GM19463 (cell line): ENCODE results near the gene C12orf54.
A peak's percentile ranks its signal among the peaks of the same experiment; 100 is the strongest.
"Not testable (repeated sequence)": the region's sequence is repeated elsewhere in the genome, so short reads cannot be mapped to it uniquely, and the experiment has no call there.

Experiments used
- ATAC-seq: cut with Tn5 transposase; IDR thresholded peaks from one replicate; pipeline ENCODE4 v1.9.1; 2021; ENCODE audit warnings: mild to moderate bottlenecking, moderate library complexity; ENCODE audit not compliant: unreplicated experiment

Gene C12orf54

DNA sequence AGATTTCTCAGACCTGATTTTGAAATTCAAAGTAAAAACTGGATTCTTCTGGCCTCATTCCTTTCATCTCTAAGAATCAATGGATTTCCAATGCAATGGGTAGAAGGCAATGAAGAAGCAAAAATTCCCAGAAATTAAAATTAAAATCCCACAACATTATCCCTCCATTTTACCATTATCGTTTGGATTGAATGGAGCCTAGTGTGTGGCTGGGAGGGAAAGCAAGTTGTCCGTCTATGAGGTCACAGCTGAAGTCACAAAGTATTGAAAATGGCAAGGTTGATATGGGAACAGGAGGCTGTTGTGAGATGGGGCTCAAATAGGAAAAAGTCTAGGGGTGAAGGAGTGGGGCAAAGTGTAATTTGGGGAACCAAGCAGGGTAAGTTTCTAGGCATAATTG lies at the start of gene C12orf54:
Gene C12orf54, plus strand, starts transcription at position 301 of the 400 bp plus-strand sequence. CDS start 799 bp downstream, outside the sequence.
- no peak for ATAC-seq

DNA sequence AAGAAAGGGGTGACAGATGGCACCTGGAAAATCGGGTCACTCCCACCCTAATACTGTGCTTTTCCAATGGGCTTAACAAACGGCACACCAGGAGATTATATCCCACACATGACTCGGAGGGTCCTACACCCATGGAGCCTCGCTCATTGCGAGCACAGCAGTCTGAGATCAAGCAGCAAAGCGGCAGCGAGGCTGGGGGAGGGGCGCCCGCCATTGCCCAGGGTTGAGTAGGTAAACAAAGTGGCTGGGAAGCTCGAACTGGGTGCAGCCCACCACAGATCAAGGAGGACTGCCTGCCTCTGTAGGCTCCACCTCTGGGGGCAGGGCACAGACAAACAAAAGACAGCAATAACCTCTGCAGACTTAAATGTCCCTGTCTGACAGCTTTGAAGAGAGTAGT lies 48.3 kb upstream of the C12orf54 start:
- ATAC-seq, result not testable (repeated sequence)

DNA sequence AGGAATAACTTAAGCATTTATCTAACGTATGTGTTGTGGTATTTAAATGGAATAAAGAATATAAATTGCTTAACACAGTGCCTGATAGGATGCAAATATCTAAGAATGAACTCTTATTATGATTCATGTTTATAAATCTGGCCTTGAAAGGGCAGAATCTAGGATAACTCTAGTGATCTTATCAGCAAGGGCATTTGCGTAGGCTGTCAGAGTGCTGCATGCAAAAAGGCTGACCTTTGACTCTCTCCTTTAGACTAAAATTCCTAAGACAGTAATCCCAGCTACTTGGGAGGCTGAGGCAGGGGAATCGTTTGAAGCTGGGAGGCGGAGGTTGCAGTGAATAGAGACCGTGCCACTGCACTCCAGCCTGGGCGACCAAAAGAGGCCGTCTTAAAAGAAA lies 41.2 kb upstream of the C12orf54 start:
- no peak for ATAC-seq

DNA sequence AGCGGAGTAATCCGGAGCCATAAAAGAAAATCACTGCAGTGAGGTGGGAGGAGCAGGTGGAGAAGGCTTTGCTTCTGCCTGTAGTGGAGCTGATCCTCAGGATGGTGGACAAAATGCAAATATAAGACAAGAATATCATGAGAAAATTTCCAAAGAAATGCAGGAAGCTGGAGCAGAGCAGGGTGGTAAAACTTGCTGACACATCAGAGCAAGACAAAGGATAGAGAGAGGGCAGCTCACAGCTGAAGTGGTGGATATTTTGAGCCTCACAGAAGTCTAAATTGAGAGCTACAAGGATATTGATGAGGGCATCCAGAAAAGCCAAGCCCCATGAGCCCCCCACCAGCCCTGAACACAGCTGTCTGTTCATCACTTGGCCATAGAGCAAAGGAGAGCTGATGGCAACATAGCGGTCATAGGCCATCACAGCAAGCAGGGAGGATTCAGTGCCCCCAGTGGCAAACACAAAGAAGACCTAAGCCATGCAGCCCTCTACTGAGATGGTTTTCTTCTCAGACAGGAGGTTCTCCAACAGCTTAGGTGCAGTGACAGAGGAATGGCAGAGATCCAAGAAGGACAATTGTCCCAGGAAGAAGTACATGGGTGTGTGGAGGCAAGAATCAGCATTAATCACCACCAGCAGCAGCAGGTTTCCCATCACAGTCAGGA lies 40.0 kb upstream of the C12orf54 start:
- ATAC-seq, result no peak

DNA sequence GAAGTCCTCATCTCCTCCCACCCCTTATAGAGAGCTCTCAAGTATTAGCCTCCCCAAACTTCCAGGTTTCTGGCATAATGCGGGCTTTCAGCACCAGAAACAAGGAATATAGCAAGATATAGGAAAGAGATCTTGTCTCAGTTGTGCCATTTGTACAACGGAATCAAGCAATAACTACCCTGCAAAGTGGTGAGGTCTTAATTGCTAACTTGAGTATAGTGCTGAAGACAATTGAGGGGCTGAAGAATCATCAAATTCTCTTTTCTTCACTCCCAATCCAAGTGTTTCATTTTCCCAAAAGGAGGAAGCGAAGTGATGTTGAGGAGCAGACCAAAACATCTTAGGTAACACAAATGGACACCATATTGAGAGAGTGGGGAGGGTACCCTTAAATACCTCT lies 36.8 kb upstream of the C12orf54 start:
- no peak for ATAC-seq

DNA sequence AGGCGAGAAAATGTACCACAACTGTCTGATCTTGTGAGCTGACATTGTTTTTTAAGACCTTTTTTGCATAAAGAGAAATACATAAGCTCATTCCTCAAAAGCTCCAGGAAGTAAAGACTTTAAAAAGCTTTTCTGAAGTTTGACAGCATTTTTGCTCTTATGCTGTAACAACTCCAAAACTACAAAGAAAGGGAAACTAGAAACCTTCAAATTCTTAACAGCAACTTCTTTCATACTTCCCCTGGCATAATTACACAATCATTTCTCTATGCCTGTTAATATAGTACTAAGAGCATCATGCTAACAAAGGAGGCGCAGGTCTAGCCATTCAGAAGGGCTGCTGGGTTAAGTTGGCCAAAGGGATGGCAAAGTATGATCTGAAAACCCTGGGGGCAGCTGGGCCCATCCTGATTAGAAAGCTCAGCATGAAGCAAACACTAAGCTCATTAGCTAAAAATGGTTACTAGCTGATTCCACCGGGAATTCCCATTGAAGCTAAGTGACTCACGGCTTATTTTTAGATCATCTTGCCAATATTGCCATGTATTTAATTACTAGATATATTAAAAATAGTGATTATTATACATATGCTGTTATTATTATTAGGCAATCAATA lies 36.0 kb upstream of the C12orf54 start:
- ATAC-seq, result no peak

DNA sequence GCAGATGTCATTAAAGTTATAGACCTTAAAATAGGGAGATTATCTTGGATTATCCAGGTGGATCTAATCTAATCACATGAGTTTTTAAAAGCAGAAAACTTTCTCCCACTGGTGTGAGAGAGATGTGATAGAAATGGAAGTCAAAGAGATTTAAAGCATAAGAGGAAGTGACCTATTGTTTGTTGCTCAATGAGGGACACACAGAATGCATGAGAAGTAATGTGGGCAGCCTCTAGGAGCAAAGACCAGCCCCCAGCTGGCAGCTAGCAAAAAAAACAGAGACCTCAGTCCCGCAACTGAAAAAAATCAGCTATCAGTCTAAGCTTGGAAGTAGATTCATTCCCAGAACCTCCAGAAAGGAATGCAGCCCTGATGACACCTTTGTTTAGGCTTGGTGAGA lies 34.5 kb upstream of the C12orf54 start:
- ATAC-seq, result no peak

DNA sequence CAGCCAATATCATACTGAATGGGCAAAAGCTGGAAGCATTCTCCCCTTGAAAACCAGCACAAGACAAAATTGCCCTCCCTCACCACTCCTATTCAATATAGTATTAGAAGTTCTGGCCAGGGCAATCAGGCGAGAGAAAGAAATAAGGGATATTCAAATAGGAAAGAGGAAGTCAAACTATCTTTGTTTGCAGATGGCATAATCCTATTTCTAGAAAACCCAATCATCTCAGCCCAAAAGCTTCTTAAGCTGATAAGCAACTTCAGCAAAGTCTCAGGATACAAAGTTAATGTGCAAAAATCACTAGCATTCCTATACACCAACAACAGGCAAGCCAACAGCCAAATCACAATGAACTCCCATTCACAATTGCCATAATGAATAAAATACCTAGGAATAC lies 30.9 kb upstream of the C12orf54 start:
- ATAC-seq, result no peak

DNA sequence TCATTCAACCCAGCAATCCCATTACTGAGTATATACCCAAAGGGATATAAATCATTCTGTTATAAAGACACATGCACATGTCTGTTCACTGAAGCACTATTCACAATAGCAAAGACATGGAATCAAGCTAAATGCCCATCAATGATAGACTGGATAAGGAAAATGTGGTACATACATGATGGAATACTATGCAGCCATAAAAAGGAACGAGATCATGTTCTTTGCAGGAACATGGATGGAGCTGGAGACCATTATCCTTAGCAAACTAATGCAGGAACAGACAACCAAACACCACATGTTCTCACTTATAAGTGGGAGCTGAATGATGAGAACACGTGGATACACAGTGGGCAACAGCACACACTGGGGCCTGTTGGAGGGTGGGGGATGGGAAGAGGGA lies 29.3 kb upstream of the C12orf54 start:
- not testable (repeated sequence) for ATAC-seq

DNA sequence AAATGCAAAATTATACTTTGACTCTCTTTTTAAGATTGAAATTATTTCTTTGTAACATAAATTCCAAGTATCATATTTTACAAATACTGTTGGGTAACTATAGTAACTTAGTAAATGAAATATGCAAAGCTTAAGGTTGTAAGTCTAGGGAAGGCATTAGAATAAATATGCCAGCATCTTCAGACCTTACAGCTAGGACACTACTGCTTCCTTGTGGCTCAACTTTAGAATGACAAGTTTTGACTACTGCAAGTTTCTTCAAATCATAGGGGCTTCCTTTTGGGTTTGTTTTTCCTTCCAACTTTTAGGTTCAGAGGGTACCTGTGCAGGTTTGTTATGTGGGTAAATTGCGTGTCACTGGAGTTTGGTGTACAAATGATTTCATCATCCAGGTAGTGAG lies 27.6 kb upstream of the C12orf54 start:
- no peak for ATAC-seq

DNA sequence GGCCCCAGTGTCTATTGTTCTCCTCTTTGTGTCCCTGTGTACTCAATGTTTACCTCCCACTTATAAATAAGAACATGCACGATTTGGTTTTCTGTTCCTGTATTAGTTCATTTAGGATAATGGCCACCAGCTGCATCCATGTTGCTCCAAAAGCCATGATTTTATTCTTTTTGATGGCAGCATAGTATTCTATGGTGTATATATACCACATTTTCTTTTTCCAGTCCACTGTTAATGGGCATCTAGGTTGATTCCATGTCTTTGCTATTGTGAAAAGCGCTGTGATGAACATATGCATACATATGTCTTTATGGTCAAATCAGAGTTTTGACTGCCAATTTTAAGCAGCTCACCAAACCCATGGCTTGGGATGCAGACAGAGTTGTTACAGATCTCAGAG lies 27.2 kb upstream of the C12orf54 start:
- ATAC-seq, result no peak

DNA sequence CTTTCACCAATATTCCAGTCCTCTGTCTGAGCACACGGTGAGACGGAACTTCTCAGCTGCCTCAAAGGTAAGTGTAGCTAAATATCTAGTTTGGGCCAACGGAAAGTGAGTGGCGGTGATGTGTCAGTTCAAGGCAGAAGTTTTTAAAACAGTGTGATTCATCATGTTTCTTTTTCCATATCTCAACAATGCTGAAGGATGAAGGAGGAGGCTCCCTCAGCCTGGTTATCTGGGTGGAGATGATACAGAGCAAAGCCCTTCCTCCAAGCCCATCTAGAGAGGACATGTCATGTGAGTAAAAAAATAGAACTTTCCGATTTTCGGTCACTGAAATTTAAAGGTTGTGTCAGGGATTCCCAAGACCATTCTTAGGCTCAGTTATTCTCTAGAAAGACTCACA lies 23.0 kb upstream of the C12orf54 start:
- ATAC-seq, result no peak

DNA sequence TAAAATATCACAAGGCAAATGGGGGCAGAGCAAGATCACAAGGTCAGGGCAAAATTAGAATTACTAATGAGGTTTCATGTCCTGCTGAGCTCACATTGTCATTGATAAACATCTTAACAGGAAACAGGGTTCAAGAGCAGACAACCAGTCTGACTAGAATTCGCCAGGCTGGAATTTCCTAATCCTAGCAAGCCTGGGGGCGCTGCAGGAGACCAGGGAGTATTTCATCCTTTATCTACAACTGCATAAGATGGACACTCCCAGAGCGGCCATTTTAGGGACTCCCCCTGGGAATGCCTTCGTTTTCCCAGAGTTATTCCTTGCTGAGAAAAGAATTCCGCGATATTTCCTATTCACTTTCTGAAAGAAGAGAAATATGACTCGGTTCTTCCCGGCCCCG lies 13.3 kb upstream of the C12orf54 start:
- ATAC-seq, result not testable (repeated sequence)

DNA sequence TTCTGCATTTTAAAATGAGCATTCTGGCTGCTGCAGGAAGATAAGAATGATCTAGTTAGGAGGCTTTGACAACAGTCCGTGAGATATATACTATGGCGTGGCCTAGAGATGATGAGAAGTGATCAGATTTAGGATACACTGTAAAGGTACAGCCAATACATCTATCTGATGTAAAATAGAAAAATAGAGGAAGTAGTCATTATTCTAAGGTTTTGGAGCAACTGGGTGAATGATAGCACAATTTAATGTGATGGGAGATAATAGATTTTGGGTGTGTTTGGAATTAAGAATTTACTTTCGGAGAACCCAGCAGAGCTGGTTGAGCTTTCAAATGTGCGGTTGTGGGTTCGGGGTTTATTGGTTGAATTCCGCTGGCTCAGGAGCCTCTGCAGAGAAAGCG lies 10.0 kb upstream of the C12orf54 start, which contains the start of gene ANP32D:
Gene ANP32D, plus strand, starts transcription at position 301 of the 400 bp plus-strand sequence. CDS start 106 bp downstream, outside the sequence.
- no peak for ATAC-seq

DNA sequence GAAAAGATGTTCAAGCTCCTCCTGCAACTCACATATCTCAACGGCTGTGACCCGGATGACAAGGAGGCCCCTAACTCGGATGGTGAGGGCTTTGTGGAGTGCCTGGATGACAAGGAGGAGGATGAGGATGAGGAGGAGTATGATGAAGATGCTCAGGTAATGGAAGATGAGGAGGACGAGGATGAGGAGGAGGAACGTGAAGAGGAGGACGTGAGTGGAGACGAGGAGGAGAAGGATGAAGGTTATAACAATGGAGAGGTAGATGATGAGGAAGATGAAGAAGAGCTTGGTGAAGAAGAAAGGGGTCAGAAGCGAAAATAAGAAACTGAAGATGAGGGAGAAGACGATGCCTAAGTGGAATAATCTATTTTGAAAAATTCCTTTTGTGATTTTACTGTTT lies 9.2 kb upstream of the C12orf54 start:
- no peak for ATAC-seq

DNA sequence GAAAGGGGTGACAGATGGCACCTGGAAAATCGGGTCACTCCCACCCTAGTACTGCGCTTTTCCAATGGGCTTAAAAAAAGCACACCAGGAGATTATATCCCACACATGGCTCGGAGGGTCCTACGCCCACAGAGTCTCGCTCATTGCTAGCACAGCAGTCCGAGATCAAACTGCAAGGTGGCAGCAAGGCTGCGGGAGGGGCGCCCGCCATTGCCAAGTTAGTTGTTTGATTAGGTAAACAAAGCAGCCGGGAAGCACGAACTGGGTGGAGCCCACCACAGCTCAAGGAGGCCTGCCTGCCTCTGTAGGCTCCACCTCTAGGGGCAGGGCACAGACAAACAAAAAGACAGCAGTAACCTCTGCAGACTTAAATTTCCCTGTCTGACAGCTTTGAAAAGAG lies 7.8 kb upstream of the C12orf54 start:
- not testable (repeated sequence) for ATAC-seq

DNA sequence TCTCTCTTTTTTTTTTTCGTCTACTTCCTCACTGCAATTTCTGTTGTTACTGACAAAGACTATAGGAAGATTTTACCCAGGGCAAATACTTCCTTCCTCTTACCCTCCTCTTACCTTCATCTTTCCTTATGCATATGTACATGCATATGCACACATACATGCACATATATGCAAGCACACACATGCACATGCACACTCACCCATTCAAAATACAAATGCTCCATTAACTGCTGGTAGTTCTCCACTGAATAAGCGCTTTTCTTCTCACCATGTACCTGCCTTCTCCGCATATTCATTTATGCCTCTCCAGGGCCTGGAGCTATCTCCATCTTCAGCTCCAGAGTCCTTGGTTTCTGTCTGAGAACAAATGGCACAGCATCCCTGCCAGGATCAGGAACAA lies 632 bp downstream of the C12orf54 start:
- ATAC-seq, result no peak

DNA sequence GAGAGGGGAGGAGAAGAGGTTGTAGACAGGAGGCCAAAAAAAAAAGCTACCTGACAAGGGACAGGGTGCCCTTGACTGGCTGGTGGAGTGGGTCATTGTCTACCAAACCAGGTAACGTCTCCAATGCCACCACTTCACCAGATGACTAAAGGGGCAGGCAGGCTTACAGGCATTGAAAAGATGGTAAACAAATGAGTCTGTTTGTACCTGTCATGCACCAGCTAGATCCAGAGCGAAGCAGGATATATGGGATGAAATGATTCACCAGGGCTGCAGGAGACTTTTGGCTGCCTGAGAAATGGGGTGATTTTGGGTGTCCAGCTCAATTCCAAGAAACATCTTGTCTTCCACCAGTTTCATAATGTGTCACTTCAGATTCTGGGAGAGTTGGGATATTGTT lies 4.0 kb downstream of the C12orf54 start:
- ATAC-seq, result no peak

DNA sequence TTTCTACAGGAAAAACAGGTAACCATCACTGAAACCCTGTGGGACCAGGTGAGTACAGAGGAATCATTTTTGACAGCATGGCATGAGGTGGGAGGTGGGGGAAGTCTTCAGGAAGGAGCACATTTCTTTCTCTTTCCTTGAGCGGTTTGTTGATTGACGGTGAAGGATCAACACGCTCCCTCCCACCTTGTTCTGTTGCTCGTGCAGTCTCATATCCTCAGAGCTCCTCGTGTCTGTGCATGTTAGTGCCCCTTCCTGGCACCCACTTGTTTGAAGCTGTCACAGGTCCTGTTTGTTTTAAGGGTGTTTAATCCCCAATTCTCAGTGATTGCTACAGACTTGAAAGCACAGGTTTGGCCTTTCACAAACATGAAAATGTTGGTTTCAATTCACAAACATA lies 4.4 kb downstream of the C12orf54 start:
- ATAC-seq, result no peak

DNA sequence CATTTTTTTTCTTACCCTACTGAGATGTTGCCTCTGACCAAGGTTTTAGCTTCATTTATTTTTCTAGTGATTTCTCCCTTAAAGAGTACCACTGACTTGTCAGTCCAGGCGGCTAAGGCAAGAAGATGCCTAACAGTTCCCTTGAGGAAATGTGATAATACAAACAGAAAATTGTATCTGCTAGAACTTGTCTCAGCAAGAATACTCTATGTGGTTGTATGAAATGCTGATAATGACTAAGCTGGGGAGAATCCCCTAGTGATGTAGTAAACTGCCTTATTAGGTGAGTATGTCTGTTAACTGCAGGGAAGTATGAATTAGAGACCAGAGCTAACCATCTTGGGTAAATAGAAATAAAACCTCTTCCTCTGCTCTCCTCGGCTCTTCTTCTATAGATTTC lies 6.7 kb downstream of the C12orf54 start:
- ATAC-seq, result peak; percentile 96

DNA sequence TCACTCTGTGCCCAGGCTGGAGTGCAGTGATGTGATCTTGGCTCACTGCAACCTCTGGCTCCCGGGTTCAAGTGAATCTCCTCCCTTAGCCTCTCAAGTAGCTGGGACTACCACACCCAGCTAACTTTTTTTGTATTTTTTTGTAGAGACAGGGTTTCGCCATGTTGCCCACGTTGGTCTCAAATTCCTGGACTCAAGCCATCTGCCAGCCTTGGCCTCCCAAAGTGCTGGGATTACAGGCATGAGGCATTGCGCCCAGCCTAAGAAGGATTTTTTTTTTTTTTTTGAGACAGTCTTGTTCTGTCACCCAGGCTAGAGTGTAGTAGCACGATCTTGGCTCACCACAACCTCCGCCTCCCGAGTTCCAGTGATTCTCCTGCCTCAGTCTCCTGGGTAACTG lies 7.2 kb downstream of the C12orf54 start:
- ATAC-seq, result not testable (repeated sequence)

DNA sequence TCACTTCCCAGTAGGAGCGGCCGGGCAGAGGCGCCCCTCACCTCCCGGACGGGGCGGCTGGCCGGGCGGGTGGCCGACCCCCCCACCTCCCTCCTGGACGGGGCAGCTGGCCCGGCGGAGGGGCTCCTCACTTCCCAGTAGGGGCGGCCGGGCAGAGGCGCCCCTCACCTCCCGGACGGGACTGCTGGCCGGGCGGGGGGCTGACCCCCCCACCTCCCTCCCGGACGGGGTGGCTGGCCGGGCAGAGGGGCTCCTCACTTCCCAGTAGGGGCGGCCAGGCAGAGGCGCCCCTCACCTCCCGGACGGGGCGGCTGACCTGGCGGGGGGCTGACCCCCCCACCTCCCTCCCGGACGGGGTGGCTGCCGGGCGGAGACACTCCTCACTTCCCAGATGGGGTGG lies 18.0 kb downstream of the C12orf54 start:
- ATAC-seq, result not testable (repeated sequence)

DNA sequence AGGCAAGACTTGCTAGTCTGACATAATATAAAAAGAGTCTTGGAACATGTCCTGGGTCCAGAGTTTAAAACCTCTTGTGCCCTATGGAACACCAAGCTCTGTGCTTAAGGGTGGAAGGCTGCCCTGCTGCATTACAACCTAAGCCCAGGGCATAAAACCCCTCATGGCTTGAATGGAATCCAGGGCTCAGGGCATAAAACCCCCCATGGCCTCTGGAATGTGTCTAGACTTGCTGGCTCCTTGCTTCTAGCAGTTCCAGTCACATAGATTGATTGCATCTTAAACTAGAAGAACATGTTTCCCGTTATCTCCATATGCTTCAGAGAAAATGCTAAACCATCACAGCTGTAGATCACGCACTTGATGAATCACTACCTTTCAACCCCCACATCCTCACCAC lies 24.5 kb downstream of the C12orf54 start:
- ATAC-seq, result not testable (repeated sequence)
